ENCODE measurements around the gene MASP1.
"Not testable (repeated sequence)": the region's sequence is repeated elsewhere in the genome, so short reads cannot be mapped to it uniquely, and the experiment has no call there.

The MASP1 gene

DNA sequence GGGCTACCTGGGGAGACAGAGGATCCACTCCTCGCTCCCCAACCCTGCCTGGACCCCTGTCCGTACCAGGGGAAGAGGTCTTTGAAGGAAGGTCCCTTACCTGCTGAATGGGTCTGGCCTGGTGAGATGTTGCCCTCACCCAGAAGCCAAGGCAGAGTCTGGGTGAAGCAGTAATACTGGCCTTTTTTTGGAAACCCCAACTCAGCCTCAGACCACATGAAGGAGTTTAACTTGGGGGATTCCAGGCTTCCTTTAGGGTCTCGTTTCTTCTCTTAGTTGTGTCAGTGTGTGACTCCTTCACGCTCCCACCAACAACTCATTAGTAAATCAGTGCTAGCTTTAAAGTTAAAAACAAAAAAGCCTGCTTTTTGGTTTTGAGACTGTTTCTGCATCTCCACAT lies 48.6 kb downstream of the MASP1 start:
- Histone ChIP-seq H4K20me1 (ENCODE audit: insufficient read depth, low read length, poor library complexity, severe bottlenecking) (no peaks in the 10 kb centered on the region), H3K9me3 (ENCODE audit: insufficient read depth, low read depth, low read length) (no peaks in the 10 kb centered on the region), H3K9me2 (replicated peaks; ENCODE audit: low read depth, low read length) (no peaks in the 10 kb centered on the region), H2AFZ (ENCODE audit: low read length) (no peak overlapping the region), H3K9ac (ENCODE audit: low read depth, low read length, poor library complexity, severe bottlenecking) (no peak overlapping the region), H3K79me2 (ENCODE audit: insufficient read depth, low read length) (no peaks in the 10 kb centered on the region), H3F3A (ENCODE audit: low read depth) (no peaks in the 10 kb centered on the region), H3K4me1 (ENCODE audit: insufficient read depth, low read length, poor library complexity, severe bottlenecking) (no peaks in the 10 kb centered on the region), H3K4me2 (ENCODE audit: low read depth, low read length, poor library complexity, severe bottlenecking) (no peak overlapping the region), H3K27me3 (ENCODE audit: insufficient read depth, low read length, poor library complexity, severe bottlenecking) (no peaks in the 10 kb centered on the region), H3K36me3 (ENCODE audit: insufficient read depth, low read length) (no peaks in the 10 kb centered on the region), H3K4me3 (ENCODE audit: low read length, poor library complexity, severe bottlenecking) (no peak overlapping the region)
- no peak for TF ChIP-seq EZH2phosphoT487 (IDR thresholded peaks at IDR 0.05; ENCODE audit: borderline replicate concordance)

DNA sequence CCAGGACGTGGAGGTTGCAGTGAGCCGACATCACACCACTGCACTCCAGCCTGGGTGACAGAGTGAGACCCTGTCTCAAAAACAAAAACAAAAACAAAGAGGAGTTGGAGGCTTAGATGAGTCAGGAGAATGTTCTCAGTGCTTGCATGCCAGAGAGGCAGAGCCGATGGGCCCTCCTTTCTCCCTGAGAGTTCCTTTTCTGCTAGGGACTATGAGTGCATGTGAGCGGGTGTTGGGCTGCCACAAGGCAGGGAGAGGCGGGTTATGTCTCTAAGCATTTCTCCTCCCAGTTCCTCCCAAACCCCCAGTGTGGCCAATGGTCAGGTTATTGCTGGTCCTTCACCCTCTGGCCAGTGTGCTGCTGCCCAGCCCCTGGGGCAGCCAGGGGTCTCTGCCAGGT lies 49.1 kb downstream of the MASP1 start:
- TF ChIP-seq EZH2phosphoT487 (IDR thresholded peaks at IDR 0.05; ENCODE audit: borderline replicate concordance): no peak
- TF ChIP-seq, protein P1, sequence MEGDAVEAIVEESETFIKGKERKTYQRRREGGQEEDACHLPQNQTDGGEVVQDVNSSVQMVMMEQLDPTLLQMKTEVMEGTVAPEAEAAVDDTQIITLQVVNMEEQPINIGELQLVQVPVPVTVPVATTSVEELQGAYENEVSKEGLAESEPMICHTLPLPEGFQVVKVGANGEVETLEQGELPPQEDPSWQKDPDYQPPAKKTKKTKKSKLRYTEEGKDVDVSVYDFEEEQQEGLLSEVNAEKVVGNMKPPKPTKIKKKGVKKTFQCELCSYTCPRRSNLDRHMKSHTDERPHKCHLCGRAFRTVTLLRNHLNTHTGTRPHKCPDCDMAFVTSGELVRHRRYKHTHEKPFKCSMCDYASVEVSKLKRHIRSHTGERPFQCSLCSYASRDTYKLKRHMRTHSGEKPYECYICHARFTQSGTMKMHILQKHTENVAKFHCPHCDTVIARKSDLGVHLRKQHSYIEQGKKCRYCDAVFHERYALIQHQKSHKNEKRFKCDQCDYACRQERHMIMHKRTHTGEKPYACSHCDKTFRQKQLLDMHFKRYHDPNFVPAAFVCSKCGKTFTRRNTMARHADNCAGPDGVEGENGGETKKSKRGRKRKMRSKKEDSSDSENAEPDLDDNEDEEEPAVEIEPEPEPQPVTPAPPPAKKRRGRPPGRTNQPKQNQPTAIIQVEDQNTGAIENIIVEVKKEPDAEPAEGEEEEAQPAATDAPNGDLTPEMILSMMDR (conservative IDR thresholded peaks at IDR 0.05; ENCODE audit: low read length): no peak
- no peaks in the 10 kb centered on the region for H3K9me2 ChIP-seq (replicated peaks; ENCODE audit: low read depth, low read length)
- H3K79me2 ChIP-seq (ENCODE audit: insufficient read depth, low read length): no peaks in the 10 kb centered on the region
- no peak overlapping the region for H3K9ac ChIP-seq (ENCODE audit: low read depth, low read length, poor library complexity, severe bottlenecking)
- H3K4me2 ChIP-seq (ENCODE audit: low read depth, low read length, poor library complexity, severe bottlenecking): no peak overlapping the region
- no peaks in the 10 kb centered on the region for H3F3A ChIP-seq (ENCODE audit: low read depth)
- H3K27me3 ChIP-seq (ENCODE audit: insufficient read depth, low read length, poor library complexity, severe bottlenecking): no peaks in the 10 kb centered on the region
- H4K20me1 ChIP-seq (ENCODE audit: insufficient read depth, low read length, poor library complexity, severe bottlenecking): no peaks in the 10 kb centered on the region
- no peaks in the 10 kb centered on the region for H3K4me1 ChIP-seq (ENCODE audit: insufficient read depth, low read length, poor library complexity, severe bottlenecking)
- H2AFZ ChIP-seq (ENCODE audit: low read length): no peak overlapping the region
- H3K4me3 ChIP-seq (ENCODE audit: low read length, poor library complexity, severe bottlenecking): no peak overlapping the region
- H3K36me3 ChIP-seq (ENCODE audit: insufficient read depth, low read length): no peaks in the 10 kb centered on the region
- no peaks in the 10 kb centered on the region for H3K9me3 ChIP-seq (ENCODE audit: insufficient read depth, low read depth, low read length)

DNA sequence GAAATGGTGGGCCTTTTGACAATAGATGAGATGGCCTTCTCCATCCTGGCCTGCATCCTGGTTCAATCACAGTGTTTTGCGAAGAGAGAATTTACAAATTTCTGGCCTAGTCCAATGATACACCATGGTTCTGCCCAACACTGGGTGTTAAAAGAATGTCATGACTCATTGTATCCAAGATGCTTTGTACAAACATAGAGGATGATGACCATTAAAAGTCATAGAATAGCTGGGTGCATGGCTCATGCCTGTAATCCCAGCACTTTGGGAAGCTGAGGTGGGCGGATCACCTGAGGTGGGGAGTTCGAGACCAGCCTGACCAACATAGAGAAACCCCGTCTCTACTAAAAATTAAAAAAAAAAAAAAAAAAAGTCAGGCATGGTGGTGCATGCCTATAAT lies 52.7 kb downstream of the MASP1 start:
- H3K4me2 ChIP-seq (ENCODE audit: low read depth, low read length, poor library complexity, severe bottlenecking); H3K9me2 ChIP-seq (replicated peaks; ENCODE audit: low read depth, low read length); H3K79me2 ChIP-seq (ENCODE audit: insufficient read depth, low read length); H3K36me3 ChIP-seq (ENCODE audit: insufficient read depth, low read length); H2AFZ ChIP-seq (ENCODE audit: low read length); H3K9ac ChIP-seq (ENCODE audit: low read depth, low read length, poor library complexity, severe bottlenecking); H3K9me3 ChIP-seq (ENCODE audit: insufficient read depth, low read depth, low read length); H3K4me1 ChIP-seq (ENCODE audit: insufficient read depth, low read length, poor library complexity, severe bottlenecking); H3K4me3 ChIP-seq (ENCODE audit: low read length, poor library complexity, severe bottlenecking); H3K27me3 ChIP-seq (ENCODE audit: insufficient read depth, low read length, poor library complexity, severe bottlenecking); H3F3A ChIP-seq (ENCODE audit: low read depth); H4K20me1 ChIP-seq (ENCODE audit: insufficient read depth, low read length, poor library complexity, severe bottlenecking): not testable (repeated sequence)

DNA sequence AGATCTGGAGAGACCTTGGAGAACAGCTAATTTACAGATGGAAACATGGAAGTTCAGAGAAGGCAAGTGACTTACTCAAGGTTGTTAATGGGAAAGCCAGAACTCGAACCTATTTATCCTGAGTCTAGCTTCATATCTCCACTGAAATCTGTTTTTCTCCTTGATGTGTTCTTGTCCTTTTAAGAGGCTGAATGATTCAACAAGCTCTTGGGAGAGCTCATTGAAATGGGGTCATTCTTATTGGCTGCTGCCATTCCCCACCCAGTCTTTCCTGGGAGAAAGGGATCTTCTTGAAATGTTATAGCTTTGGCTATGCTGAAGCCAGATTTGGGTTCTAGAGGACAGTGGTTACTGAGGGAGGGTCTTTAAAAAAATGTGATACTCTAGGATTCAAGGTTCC lies 53.3 kb downstream of the MASP1 start:
- Histone ChIP-seq H3K4me1 (ENCODE audit: insufficient read depth, low read length, poor library complexity, severe bottlenecking) (no peaks in the 10 kb centered on the region), H3K79me2 (ENCODE audit: insufficient read depth, low read length) (no peaks in the 10 kb centered on the region), H3F3A (ENCODE audit: low read depth) (no peaks in the 10 kb centered on the region), H3K9me2 (replicated peaks; ENCODE audit: low read depth, low read length) (no peaks in the 10 kb centered on the region), H3K9ac (ENCODE audit: low read depth, low read length, poor library complexity, severe bottlenecking) (no peak overlapping the region), H3K9me3 (ENCODE audit: insufficient read depth, low read depth, low read length) (no peaks in the 10 kb centered on the region), H4K20me1 (ENCODE audit: insufficient read depth, low read length, poor library complexity, severe bottlenecking) (no peaks in the 10 kb centered on the region), H3K4me3 (ENCODE audit: low read length, poor library complexity, severe bottlenecking) (no peak overlapping the region), H2AFZ (ENCODE audit: low read length) (no peak overlapping the region), H3K36me3 (ENCODE audit: insufficient read depth, low read length) (no peaks in the 10 kb centered on the region), H3K4me2 (ENCODE audit: low read depth, low read length, poor library complexity, severe bottlenecking) (no peak overlapping the region), H3K27me3 (ENCODE audit: insufficient read depth, low read length, poor library complexity, severe bottlenecking) (no peaks in the 10 kb centered on the region)
- no peak for TF ChIP-seq EZH2phosphoT487 (IDR thresholded peaks at IDR 0.05; ENCODE audit: borderline replicate concordance)
- TF ChIP-seq, protein P1 (conservative IDR thresholded peaks at IDR 0.05; ENCODE audit: low read length): no peak

Measured in Loucy (cell line).